NCI-H146 treated with DMSO at 0.1 percent for 48 hours (cell line): Measurements from ENCODE around the gene OTOP2.
"Not testable (repeated sequence)": the region's sequence is repeated elsewhere in the genome, so short reads cannot be mapped to it uniquely, and the experiment has no call there.

ENCODE experiments used
- DNase-seq: peaks from one replicate; lab custom pipeline; 2025; ENCODE audit not compliant: unreplicated experiment; lab: John Stamatoyannopoulos, UW

OTOP2 gene

GRCh38 chr17:74951680-74952421, 27.8 kb downstream of the OTOP2 start:
- DNase-seq: no peak

DNA sequence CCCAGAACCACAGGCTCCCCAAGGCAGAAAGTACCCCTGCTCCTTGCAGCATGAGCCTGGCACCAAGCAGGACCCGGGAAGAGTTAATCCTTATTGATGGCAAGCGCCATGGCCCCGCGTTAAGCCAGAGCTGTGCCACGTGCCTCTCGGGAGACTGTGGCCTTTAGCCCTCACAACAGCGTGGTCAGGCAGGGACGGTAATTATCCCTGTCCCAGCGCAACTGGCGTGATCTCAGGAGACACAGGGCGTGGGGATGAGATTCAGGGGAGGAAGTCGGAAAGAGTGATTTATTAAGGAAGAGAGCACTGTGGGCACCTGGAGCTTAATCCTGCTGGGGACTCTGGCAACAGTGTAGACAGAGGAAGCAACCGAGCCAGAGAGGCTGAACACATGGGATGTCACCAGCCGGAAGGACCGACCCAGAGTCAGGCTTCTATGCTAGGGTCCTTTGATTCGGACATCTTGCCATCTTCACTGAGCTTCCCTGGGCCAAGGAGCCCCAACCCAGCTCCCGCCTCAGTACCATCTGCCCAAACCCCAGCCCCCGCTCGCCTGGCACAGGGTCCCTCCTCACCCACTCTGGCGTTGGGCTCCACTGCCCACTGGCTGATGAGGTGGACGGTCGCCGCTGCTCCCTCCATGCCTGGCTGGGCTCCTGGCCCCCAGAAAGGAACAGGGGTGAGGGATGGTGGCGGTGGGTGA, 28.5 kb downstream of the OTOP2 start:
- DNase-seq: no peak

- no peak for DNase-seq
These were observed 29.1 kb downstream of the OTOP2 start for GRCh38 chr17:74953134-74953687.

GRCh38 chr17:74954115-74954514, 30.0 kb downstream of the OTOP2 start:
- DNase-seq: no peak

DNA sequence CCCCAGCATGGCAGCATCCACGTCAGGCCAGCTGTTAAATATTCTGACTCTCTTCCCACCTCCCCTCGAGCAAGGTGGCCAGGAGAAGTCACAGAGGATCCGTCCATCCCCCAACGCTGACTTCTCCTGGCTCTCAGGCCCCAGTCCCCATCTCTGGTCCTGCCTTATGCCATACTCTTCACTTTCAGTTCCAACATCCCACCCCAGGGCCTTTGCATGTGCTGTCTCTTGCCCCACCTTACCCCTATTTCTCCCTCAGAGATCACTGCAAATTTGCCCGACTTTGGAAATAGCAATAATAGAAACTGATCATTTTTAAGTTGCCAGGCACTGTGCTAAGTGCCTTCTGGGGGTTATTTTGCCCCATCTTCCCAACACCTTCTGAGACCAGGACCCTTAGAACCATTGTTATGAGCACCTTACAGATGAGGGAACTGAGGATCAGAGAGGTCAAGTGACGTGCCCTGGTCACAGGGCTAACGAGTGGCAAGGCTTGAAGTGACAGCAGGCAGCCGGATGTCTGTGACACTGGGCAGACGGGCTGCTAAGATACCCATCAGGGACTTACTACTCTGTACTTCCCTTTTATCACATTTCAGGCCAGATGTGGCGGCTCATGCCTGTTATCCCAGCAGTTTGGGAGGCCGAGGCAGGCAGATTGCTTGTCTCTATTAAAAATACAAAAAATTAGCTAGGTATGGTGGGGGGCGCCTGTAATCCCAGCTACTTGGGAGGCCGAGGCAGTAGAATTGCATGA, 30.8 kb downstream of the OTOP2 start:
- DNase-seq: no peak

DNA sequence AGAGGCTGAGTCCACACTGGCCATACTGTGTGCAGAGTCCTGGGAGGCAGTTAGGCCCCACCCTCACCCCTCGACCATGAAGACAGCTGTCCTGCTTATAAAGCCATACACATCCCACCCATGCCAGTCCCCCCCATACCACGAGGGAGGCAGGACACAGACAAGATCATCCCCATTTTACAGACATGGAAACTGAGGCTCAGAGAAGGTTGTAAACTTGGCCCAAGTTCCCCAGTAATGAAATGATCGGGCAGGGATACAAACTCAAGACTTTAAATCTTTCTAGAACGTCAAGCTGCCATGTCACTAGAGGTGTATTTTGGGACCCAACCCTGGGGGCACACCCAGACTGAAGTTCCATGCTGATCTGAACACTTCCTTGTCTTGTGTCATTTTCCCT, 32.0 kb downstream of the OTOP2 start:
- no peak for DNase-seq

- DNase-seq: peak; percentile 16
These were observed 34.1 kb downstream of the OTOP2 start for GRCh38 chr17:74957935-74958740.

- DNase-seq: no peak
These were observed 35.9 kb downstream of the OTOP2 start for GRCh38 chr17:74959826-74960515.

- DNase-seq: no peak
These were observed 36.7 kb downstream of the OTOP2 start for GRCh38 chr17:74960570-74961342.

- peak; percentile 52 for DNase-seq
These were observed 37.7 kb downstream of the OTOP2 start for GRCh38 chr17:74961657-74962350.

DNA sequence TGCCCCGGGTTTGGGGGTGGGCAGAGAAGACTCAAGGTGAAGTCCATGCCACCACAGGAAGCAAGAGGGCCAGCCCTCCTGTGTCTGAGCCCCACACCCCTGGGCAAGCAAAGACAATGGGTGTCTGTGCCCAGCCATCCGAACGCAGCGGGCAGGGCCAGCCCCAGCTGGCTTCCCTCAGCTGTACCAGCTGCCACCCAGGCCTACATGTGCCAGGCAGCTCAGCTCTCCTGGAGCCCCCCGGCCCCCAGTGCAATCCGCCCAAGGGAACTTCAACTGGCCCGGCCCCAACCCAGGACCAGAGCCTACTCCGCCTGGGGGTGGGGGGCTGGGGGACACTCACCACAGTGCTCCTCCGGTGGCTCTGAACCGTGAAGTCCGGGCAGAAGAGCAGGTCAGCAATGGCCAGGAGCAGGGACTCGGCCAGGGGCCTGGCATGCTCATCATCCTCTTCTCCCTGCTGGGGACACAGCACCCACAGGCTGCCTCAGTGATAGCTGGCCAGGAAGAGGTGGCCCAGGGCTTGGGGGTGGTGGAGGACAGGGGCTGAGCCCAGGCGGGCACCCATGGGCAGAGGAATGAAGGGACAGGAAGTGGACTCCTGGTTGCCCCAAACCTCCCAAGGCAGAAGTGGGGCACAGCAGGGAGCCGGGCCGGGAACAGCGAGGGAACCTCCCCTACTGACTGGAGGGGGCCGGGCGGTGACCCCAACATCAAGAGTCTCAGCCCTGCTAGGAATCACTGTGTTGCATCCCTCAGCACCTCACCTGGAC, 38.7 kb downstream of the OTOP2 start:
- no peak for DNase-seq

GRCh38 chr17:74963656-74964055, 39.6 kb downstream of the OTOP2 start:
- DNase-seq: no peak

GRCh38 chr17:74964246-74964761, 40.2 kb downstream of the OTOP2 start:
- no peak for DNase-seq

DNA sequence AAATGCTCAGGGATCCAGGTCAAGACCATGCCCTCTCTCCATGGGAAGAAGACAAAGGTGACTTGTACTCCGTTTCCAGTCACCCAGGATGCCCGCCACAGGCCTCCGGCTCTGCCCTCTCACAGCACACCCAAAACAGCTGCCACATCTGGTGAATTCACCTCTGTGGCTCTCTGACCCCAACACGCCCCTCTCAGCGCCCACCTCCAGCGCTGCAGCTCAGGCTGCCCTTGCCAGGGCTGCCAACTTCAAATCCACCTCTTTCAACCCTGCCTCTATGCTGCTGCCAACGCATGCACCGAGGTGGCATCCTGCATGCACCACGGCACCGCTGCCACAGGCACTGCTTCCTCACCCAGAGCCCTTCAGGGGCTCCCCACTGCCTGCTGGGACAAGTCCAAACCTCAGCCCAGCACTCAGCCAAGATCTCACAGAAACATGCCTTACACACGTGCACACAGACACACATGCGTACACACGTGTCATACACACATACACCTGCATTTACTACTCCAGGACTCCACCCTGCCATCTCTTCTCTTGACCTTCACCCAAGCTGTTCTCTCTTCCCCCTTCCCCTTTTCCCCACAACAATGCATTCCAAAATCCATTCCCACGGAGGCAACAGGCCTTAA, 41.0 kb downstream of the OTOP2 start:
- no peak for DNase-seq

- DNase-seq: no peak
These were observed 44.3 kb downstream of the OTOP2 start for GRCh38 chr17:74968361-74968780.

DNA sequence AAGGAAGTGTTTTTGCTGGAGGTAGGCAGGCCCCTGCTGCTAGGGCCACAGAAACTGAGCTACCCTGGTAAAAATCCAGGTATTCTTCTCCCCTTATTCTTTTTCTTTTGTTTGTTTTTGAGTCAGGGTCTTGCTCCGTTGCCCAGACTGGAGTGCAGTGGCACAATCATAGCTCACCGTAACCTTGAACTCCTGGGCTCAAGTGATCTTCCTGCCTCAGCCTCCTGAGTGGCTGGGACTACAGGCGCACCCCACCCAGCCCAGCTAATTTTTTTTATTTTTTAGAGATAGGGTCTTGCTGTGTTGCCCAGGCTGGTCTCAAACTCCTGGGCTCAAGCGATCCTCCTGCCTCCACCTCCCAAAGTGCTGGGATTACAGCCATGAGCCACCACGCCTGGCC, 45.4 kb downstream of the OTOP2 start:
- not testable (repeated sequence) for DNase-seq

- DNase-seq: no peak
These were observed 46.3 kb downstream of the OTOP2 start for GRCh38 chr17:74970395-74970794.
